Cardiac fibroblast (primary cell): ENCODE data around the gene NUBP2.
A peak's percentile ranks its signal among the peaks of the same experiment; 100 is the strongest.

Experiments
- DNase-seq, 2 donors: peaks; one replicate each; pipeline versions ENCODE4 v3.0.0 to v3.0.0-alpha.2; 2010; ENCODE audit warnings: low read depth in 2 of 2
- H3K4me3 ChIP-seq, 2 donors: replicated peaks in 1 of 2; 1 replicate in 1 of 2; 2 replicates in 1 of 2; pipeline ENCODE4 v1.5.1; 2011; ENCODE audit warnings: low read depth in 2 of 2, low read length in 2 of 2, mild to moderate bottlenecking in 2 of 2, moderate library complexity in 1 of 2
- CTCF ChIP-seq: IDR thresholded peaks from one replicate; pipeline ENCODE4 v1.5.1; 2011; ENCODE audit warnings: low read depth, mild to moderate bottlenecking, low read length, inconsistent platforms

NUBP2 gene

GRCh38 chr16:1749152-1750117 is 33.3 kb upstream of the NUBP2 start:
- no peak overlapping the region for H3K4me3 ChIP-seq
- TF ChIP-seq CTCF: no peak
- DNase-seq: peak in 1 of 2 donors; percentile 67

DNA sequence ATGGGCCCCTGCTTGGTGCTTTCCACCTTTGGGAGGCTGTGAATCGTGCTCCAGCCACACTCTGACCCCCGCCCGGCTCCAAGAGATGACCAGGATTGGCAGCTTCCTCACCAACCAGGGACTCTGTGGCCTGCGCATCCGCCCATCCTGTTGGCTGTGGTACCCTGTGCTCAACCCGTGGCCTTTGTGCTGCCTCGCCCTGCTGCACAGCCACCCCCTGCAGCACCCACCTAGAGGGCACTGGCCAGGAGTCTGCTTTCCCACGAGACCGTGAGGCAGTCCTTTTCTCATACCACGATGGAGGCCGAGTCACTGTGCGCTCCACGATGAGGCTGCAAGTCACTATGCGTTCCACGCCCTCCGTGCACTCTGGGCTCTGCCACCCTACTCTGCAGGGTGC is 30.8 kb upstream of the NUBP2 start:
- no peak for DNase-seq
- no peak overlapping the region for H3K4me3 ChIP-seq
- TF ChIP-seq CTCF: no peak

DNA sequence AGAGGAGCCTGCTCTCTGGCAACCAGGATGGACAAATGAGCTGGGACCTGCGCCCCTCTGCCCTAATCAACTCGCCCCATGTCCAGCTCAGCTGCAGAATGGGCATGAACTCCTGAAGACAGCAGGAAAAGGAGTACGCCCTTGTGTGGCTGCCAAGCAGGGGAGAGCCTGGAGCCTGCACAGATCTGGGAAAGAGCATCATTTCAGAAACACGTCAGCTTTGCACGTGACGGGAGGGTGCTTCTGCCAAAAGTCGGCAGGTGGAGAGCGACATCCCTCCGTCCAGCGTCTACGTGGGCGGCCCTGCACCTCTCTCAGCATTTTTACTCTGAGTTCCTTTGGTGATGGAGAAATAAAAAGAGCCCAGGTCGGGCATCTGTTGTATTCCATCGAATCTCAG is 29.9 kb upstream of the NUBP2 start:
- no peak for DNase-seq
- TF ChIP-seq CTCF: no peak
- H3K4me3 ChIP-seq: no peak overlapping the region

GRCh38 chr16:1754204-1754603 is 28.6 kb upstream of the NUBP2 start:
- no peak for TF ChIP-seq CTCF
- no peak for DNase-seq

GRCh38 chr16:1757714-1758461 is 24.9 kb upstream of the NUBP2 start:
- no peak for DNase-seq
- TF ChIP-seq CTCF: no peak
- no peak overlapping the region for H3K4me3 ChIP-seq

More at GRCh38 chr16:1754204-1754603, 28.6 kb upstream of the NUBP2 start:
- no peak overlapping the region for H3K4me3 ChIP-seq

DNA sequence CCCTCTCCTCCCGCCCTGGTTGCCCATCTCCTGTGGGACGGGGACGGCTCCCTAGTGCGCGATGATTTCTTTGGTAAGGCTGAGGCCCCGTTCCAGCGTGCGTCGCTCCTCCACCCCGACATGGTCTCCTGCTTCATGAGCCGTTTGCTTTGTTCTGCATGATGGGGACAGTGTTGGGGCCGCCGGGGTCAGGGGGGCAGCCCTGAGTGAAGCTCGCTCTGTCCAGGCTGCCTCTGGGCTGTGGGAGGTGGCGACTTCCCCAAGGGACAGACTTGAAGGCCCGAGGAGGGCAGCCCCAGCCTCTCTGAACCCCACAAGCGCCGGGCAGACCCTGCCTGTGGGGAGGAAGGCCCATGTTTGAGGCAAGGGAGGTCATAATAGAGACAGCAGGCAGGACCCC is 23.8 kb upstream of the NUBP2 start:
- TF ChIP-seq CTCF: no peak
- no peak for DNase-seq
- no peak overlapping the region for H3K4me3 ChIP-seq
